Measurements from ENCODE around the gene CTLA4.

CTLA4 gene

DNA sequence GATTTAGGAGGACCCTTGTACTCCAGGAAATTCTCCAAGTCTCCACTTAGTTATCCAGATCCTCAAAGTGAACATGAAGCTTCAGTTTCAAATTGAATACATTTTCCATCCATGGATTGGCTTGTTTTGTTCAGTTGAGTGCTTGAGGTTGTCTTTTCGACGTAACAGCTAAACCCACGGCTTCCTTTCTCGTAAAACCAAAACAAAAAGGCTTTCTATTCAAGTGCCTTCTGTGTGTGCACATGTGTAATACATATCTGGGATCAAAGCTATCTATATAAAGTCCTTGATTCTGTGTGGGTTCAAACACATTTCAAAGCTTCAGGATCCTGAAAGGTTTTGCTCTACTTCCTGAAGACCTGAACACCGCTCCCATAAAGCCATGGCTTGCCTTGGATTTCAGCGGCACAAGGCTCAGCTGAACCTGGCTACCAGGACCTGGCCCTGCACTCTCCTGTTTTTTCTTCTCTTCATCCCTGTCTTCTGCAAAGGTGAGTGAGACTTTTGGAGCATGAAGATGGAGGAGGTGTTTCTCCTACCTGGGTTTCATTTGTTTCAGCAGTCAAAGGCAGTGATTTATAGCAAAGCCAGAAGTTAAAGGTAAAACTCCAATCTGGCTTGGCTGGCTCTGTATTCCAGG is at the start of gene CTLA4:
CTLA4 (plus strand) TSS at position 211 of the 640 bp plus-strand sequence; CDS start at position 383, 172 bp downstream.
- CTCF ChIA-PET: no interaction called here
- no peak for DNase-seq (ENCODE audit: extremely low spot score)
- POLR2A ChIA-PET: no interaction called here
- TF ChIP-seq L3MBTL2 (conservative IDR thresholded peaks at IDR 0.05): no peak
- TF ChIP-seq TARDBP (IDR thresholded peaks at IDR 0.05): no peak
- TF ChIP-seq NFRKB (IDR thresholded peaks at IDR 0.05): no peak
- TF ChIP-seq HDGF (IDR thresholded peaks at IDR 0.05; ENCODE audit: borderline replicate concordance): no peak
- TF ChIP-seq SUZ12 (IDR thresholded peaks at IDR 0.05): no peak

DNA sequence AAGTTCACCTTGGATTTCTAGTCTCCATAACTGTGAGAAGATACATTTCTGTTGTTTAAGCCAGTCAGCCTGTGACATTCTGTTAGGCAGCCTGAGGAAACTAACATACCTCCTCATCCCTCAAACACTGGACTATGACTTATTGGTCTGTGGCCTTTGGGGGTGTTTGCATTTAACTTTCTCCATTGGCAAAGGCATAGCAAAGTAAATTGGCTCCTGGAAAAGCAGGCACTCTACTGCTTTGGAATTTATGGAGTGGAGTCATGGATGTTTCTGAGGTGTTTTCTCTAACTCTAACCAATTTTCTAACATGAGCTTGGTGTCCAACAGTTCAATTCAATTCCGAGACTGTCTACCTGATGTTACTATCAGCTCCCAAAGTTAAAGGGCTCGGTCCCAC is 48.9 kb upstream of the CTLA4 start:
- CTCF ChIA-PET: no interaction called here
- DNase-seq (ENCODE audit: extremely low spot score): no peak
- POLR2A ChIA-PET: no interaction called here
- TF ChIP-seq SP1 (IDR thresholded peaks at IDR 0.05): no peak
- no peak for TF ChIP-seq FOXA1 (IDR thresholded peaks at IDR 0.05)

DNA sequence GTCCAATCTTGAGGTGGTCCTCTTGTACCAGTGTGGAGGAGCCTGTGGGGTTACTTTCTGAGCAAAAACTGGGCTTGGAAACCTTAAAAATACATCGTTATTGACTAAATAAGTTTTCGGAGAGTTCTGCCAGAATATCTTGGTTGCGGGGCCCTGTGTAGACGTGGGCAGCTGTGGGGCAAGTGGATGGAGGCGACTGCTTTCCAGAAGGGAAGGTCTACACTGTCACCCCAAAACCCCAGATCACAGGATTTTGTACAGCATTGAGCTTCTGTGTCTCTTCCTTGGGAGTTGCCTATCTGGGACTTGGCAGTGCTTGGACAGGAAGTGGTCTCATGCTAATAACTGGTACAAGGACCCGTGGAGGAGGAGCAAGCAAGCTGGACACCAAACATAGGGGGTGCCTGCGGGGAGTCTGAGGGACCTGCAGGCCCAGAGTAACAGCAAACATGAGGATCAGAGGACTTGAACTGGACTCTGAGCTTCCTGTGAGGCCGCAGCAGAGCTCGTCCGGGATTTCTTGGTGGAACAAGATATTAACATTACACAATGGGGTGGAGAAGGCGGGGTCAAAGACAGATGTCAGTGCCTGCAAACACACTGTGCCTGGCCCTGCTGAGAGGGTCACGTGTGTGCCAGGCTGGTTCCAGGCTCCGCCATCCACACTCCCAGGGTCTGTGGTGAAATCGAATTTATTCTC is 48.0 kb upstream of the CTLA4 start:
- TF ChIP-seq LEF1 (IDR thresholded peaks at IDR 0.05; ENCODE audit: borderline replicate concordance) (no peak), BHLHE40 (IDR thresholded peaks at IDR 0.05; ENCODE audit: borderline replicate concordance) (no peak), ELF4 (IDR thresholded peaks at IDR 0.05) (no peak), SP1 (IDR thresholded peaks at IDR 0.05) (no peak), L3MBTL2 (conservative IDR thresholded peaks at IDR 0.05) (no peak), HDGF (IDR thresholded peaks at IDR 0.05; ENCODE audit: borderline replicate concordance) (no peak), NFRKB (IDR thresholded peaks at IDR 0.05) (no peak), SUZ12 (IDR thresholded peaks at IDR 0.05) (no peak)
- TF ChIP-seq, protein P1, sequence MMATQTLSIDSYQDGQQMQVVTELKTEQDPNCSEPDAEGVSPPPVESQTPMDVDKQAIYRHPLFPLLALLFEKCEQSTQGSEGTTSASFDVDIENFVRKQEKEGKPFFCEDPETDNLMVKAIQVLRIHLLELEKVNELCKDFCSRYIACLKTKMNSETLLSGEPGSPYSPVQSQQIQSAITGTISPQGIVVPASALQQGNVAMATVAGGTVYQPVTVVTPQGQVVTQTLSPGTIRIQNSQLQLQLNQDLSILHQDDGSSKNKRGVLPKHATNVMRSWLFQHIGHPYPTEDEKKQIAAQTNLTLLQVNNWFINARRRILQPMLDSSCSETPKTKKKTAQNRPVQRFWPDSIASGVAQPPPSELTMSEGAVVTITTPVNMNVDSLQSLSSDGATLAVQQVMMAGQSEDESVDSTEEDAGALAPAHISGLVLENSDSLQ (IDR thresholded peaks at IDR 0.05): no peak
- CTCF ChIA-PET: interaction anchor here (0.5 kb wide), 1 partner anchor 86 kb away, joined by 3 read pairs; no protein-coding TSS in a partner anchor
- POLR2A ChIA-PET: no interaction called here
- no peak for DNase-seq (ENCODE audit: extremely low spot score)

GRCh38 chr2:203820969-203821368 is 46.6 kb upstream of the CTLA4 start:
- ChIA-PET CTCF (no interaction called here), POLR2A (no interaction called here)
- no peak for DNase-seq (ENCODE audit: extremely low spot score)
- TF ChIP-seq SUZ12 (IDR thresholded peaks at IDR 0.05): no peak

- POLR2A ChIA-PET: no interaction called here
- CTCF ChIA-PET: interaction anchor here (0.6 to 1.5 kb wide), 2 partner anchors 9 to 305 kb away, joined by 3 to 4 read pairs; no protein-coding TSS in a partner anchor
- TF ChIP-seq, protein P1 (IDR thresholded peaks at IDR 0.05): no peak
- TF ChIP-seq L3MBTL2 (conservative IDR thresholded peaks at IDR 0.05) (no peak), ZNF384 (IDR thresholded peaks at IDR 0.05) (no peak), SP1 (IDR thresholded peaks at IDR 0.05) (no peak), TARDBP (IDR thresholded peaks at IDR 0.05) (no peak), ARNT (IDR thresholded peaks at IDR 0.05) (no peak), SUZ12 (IDR thresholded peaks at IDR 0.05) (no peak), FOXM1 (IDR thresholded peaks at IDR 0.05; ENCODE audit: borderline replicate concordance) (no peak)
- no peak for DNase-seq (ENCODE audit: extremely low spot score)
These were observed 45.3 kb upstream of the CTLA4 start for GRCh38 chr2:203822240-203822639.

GRCh38 chr2:203823173-203823572 is 44.4 kb upstream of the CTLA4 start:
- no peak for DNase-seq (ENCODE audit: extremely low spot score)
- CTCF ChIA-PET: interaction anchor here (1.5 kb wide), 1 partner anchor 10 kb away, joined by 4 read pairs; no protein-coding TSS in a partner anchor
- POLR2A ChIA-PET: no interaction called here
- TF ChIP-seq CTBP1 (IDR thresholded peaks at IDR 0.05; ENCODE audit: borderline replicate concordance) (no peak), ZNF384 (IDR thresholded peaks at IDR 0.05) (no peak), TARDBP (IDR thresholded peaks at IDR 0.05) (no peak), SP1 (IDR thresholded peaks at IDR 0.05) (no peak), ARNT (IDR thresholded peaks at IDR 0.05) (no peak), BHLHE40 (IDR thresholded peaks at IDR 0.05; ENCODE audit: borderline replicate concordance) (no peak), L3MBTL2 (conservative IDR thresholded peaks at IDR 0.05) (no peak), HDGF (IDR thresholded peaks at IDR 0.05; ENCODE audit: borderline replicate concordance) (no peak), NFRKB (IDR thresholded peaks at IDR 0.05) (no peak), ELF4 (IDR thresholded peaks at IDR 0.05) (no peak), SUZ12 (IDR thresholded peaks at IDR 0.05) (no peak), FOXK2 (IDR thresholded peaks at IDR 0.05) (no peak), FOXA1 (IDR thresholded peaks at IDR 0.05) (no peak), LEF1 (IDR thresholded peaks at IDR 0.05; ENCODE audit: borderline replicate concordance) (no peak), FOXM1 (IDR thresholded peaks at IDR 0.05; ENCODE audit: borderline replicate concordance) (no peak)
- TF ChIP-seq, protein P1 (IDR thresholded peaks at IDR 0.05): no peak

- POLR2A ChIA-PET: no interaction called here
- CTCF ChIA-PET: no interaction called here
- TF ChIP-seq SUZ12 (IDR thresholded peaks at IDR 0.05): no peak
- TF ChIP-seq TARDBP (IDR thresholded peaks at IDR 0.05): no peak
- no peak for TF ChIP-seq SP1 (IDR thresholded peaks at IDR 0.05)
- TF ChIP-seq FOXM1 (IDR thresholded peaks at IDR 0.05; ENCODE audit: borderline replicate concordance): no peak
- TF ChIP-seq, protein P1 (IDR thresholded peaks at IDR 0.05): no peak
- TF ChIP-seq ZNF384 (IDR thresholded peaks at IDR 0.05): no peak
- TF ChIP-seq NFRKB (IDR thresholded peaks at IDR 0.05): no peak
- no peak for TF ChIP-seq FOXA1 (IDR thresholded peaks at IDR 0.05)
- no peak for TF ChIP-seq BHLHE40 (IDR thresholded peaks at IDR 0.05; ENCODE audit: borderline replicate concordance)
- no peak for TF ChIP-seq ELF4 (IDR thresholded peaks at IDR 0.05)
- TF ChIP-seq FOXK2 (IDR thresholded peaks at IDR 0.05): no peak
- TF ChIP-seq CTBP1 (IDR thresholded peaks at IDR 0.05; ENCODE audit: borderline replicate concordance): no peak
- no peak for TF ChIP-seq LEF1 (IDR thresholded peaks at IDR 0.05; ENCODE audit: borderline replicate concordance)
- no peak for DNase-seq (ENCODE audit: extremely low spot score)
These were observed 43.5 kb upstream of the CTLA4 start for GRCh38 chr2:203824057-203824456.

Measured in HEK293T (cell line).